ENCODE results near the gene ANKRD40.

Gene ANKRD40

GRCh38 chr17:50689251-50689650, 18.5 kb downstream of the ANKRD40 start:
- H3K4me3 ChIP-seq (ENCODE audit: low read length) = no peak overlapping the region
- DNase-seq (ENCODE audit: low read depth) = no peak
- no peak for TF ChIP-seq CTCF (conservative IDR thresholded peaks at IDR 0.05; ENCODE audit: low read depth, low read length)

GRCh38 chr17:50688245-50688644, 19.5 kb downstream of the ANKRD40 start:
- no peak overlapping the region for H3K4me3 ChIP-seq (ENCODE audit: low read length)
- no peak for TF ChIP-seq CTCF (conservative IDR thresholded peaks at IDR 0.05; ENCODE audit: low read depth, low read length)
- no peak for DNase-seq (ENCODE audit: low read depth)

- no peak for DNase-seq (ENCODE audit: low read depth)
- no peak overlapping the region for H3K4me3 ChIP-seq (ENCODE audit: low read length)
- TF ChIP-seq CTCF (conservative IDR thresholded peaks at IDR 0.05; ENCODE audit: low read depth, low read length) = no peak
Observed at GRCh38 chr17:50687200-50688066, 20.3 kb downstream of the ANKRD40 start.

- TF ChIP-seq CTCF (conservative IDR thresholded peaks at IDR 0.05; ENCODE audit: low read depth, low read length) = no peak
- peak; percentile 62 for DNase-seq (ENCODE audit: low read depth)
- H3K4me3 ChIP-seq (ENCODE audit: low read length) = no peak overlapping the region
Observed at GRCh38 chr17:50686494-50687199, 21.1 kb downstream of the ANKRD40 start.

- DNase-seq (ENCODE audit: low read depth) = no peak
- no peak for TF ChIP-seq CTCF (conservative IDR thresholded peaks at IDR 0.05; ENCODE audit: low read depth, low read length)
- H3K4me3 ChIP-seq (ENCODE audit: low read length) = no peak overlapping the region
Observed at GRCh38 chr17:50685691-50686493, 21.8 kb downstream of the ANKRD40 start.

- DNase-seq (ENCODE audit: low read depth) = no peak
- H3K4me3 ChIP-seq (ENCODE audit: low read length) = no peak overlapping the region
- TF ChIP-seq CTCF (conservative IDR thresholded peaks at IDR 0.05; ENCODE audit: low read depth, low read length) = no peak
Observed at GRCh38 chr17:50685334-50685665, 22.4 kb downstream of the ANKRD40 start.
